ENCODE measurements around the gene KLF1. TPM values are rescaled to one million over a fixed set of nuclear protein-coding genes. Genes with fewer than 3 reads are reported as not detected.

KLF1 gene
- total RNA-seq, 1 donor from 2014 or later = not detected

- H3K27ac Mint-ChIP-seq (ENCODE audit: unreplicated experiment) = no peak overlapping the region
- Histone ChIP-seq H3K9ac (ENCODE audit: low read length) (no peak overlapping the region), H3K9me3 (ENCODE audit: insufficient read depth, low read depth, low read length) (peaks cover 5% of the 10 kb centered on the region), H3K4me2 (ENCODE audit: low read length) (no peak overlapping the region), H3K27me3 (ENCODE audit: insufficient read depth, low read length) (peaks cover 9% of the 10 kb centered on the region), H3K79me2 (ENCODE audit: insufficient read depth, low read length) (no peaks in the 10 kb centered on the region), H3K4me3 (ENCODE audit: insufficient read depth, low read depth, low read length) (no peak overlapping the region), H4K20me1 (ENCODE audit: insufficient read depth, low read length) (no peaks in the 10 kb centered on the region), H3K27ac (ENCODE audit: low read depth, low read length) (no peak overlapping the region), H3K4me1 (ENCODE audit: insufficient read depth, low read length) (peaks cover 12% of the 10 kb centered on the region), H2AFZ (ENCODE audit: low read depth, low read length) (no peak overlapping the region), H3K36me3 (ENCODE audit: insufficient read depth, low read length) (no peaks in the 10 kb centered on the region)
- no peak overlapping the region for H3K4me3 Mint-ChIP-seq (ENCODE audit: unreplicated experiment)
- no peak for DNase-seq (ENCODE audit: low read depth)
- FAIRE-seq = no peak
- TF ChIP-seq CTCF (IDR thresholded peaks at IDR 0.05; ENCODE audit: insufficient read depth, low read depth, low read length) (no peak), EZH2 (IDR thresholded peaks at IDR 0.05; ENCODE audit: insufficient read depth, low read length) (no peak)
- peaks cover 9% of the 10 kb centered on the region for H3K27me3 Mint-ChIP-seq (ENCODE audit: low read depth, unreplicated experiment)
- no peaks in the 10 kb centered on the region for H3K4me1 Mint-ChIP-seq (ENCODE audit: low read depth, unreplicated experiment)
- H3K36me3 Mint-ChIP-seq (ENCODE audit: low read depth, unreplicated experiment) = no peaks in the 10 kb centered on the region
- H3K9me3 Mint-ChIP-seq (ENCODE audit: unreplicated experiment) = no peaks in the 10 kb centered on the region
Observed at GRCh38 chr19:12843999-12844732, 42.8 kb downstream of the KLF1 start.

- H3K9me3 Mint-ChIP-seq (ENCODE audit: unreplicated experiment) = no peaks in the 10 kb centered on the region
- peaks cover 5% of the 10 kb centered on the region for H3K9me3 ChIP-seq (ENCODE audit: insufficient read depth, low read depth, low read length)
- TF ChIP-seq EZH2 (IDR thresholded peaks at IDR 0.05; ENCODE audit: insufficient read depth, low read length) = no peak
- TF ChIP-seq CTCF (IDR thresholded peaks at IDR 0.05; ENCODE audit: insufficient read depth, low read depth, low read length) = no peak
- H3K27ac ChIP-seq (ENCODE audit: low read depth, low read length) = no peak overlapping the region
- H3K4me1 Mint-ChIP-seq (ENCODE audit: low read depth, unreplicated experiment) = no peaks in the 10 kb centered on the region
- FAIRE-seq (no peak), DNase-seq (ENCODE audit: low read depth) (no peak)
- peaks cover 11% of the 10 kb centered on the region for H3K27me3 Mint-ChIP-seq (ENCODE audit: low read depth, unreplicated experiment)
- H4K20me1 ChIP-seq (ENCODE audit: insufficient read depth, low read length) = no peaks in the 10 kb centered on the region
- H3K79me2 ChIP-seq (ENCODE audit: insufficient read depth, low read length) = no peaks in the 10 kb centered on the region
- no peak overlapping the region for H3K9ac ChIP-seq (ENCODE audit: low read length)
- H3K36me3 Mint-ChIP-seq (ENCODE audit: low read depth, unreplicated experiment) = no peaks in the 10 kb centered on the region
- H3K4me3 ChIP-seq (ENCODE audit: insufficient read depth, low read depth, low read length) = no peak overlapping the region
- H3K27me3 ChIP-seq (ENCODE audit: insufficient read depth, low read length) = peaks cover 15% of the 10 kb centered on the region
- H3K36me3 ChIP-seq (ENCODE audit: insufficient read depth, low read length) = no peaks in the 10 kb centered on the region
- H3K4me3 Mint-ChIP-seq (ENCODE audit: unreplicated experiment) = no peak overlapping the region
- no peak overlapping the region for H3K4me2 ChIP-seq (ENCODE audit: low read length)
- no peak overlapping the region for H2AFZ ChIP-seq (ENCODE audit: low read depth, low read length)
- peaks cover 12% of the 10 kb centered on the region for H3K4me1 ChIP-seq (ENCODE audit: insufficient read depth, low read length)
- no peak overlapping the region for H3K27ac Mint-ChIP-seq (ENCODE audit: unreplicated experiment)
Observed at GRCh38 chr19:12843328-12843727, 43.7 kb downstream of the KLF1 start.

- Mint-ChIP-seq H3K27me3 (ENCODE audit: low read depth, unreplicated experiment) (peaks cover 11% of the 10 kb centered on the region), H3K36me3 (ENCODE audit: low read depth, unreplicated experiment) (no peaks in the 10 kb centered on the region), H3K9me3 (ENCODE audit: unreplicated experiment) (no peaks in the 10 kb centered on the region), H3K27ac (ENCODE audit: unreplicated experiment) (no peak overlapping the region), H3K4me1 (ENCODE audit: low read depth, unreplicated experiment) (no peaks in the 10 kb centered on the region), H3K4me3 (ENCODE audit: unreplicated experiment) (peak overlapping the region; percentile 20)
- Histone ChIP-seq H4K20me1 (ENCODE audit: insufficient read depth, low read length) (no peaks in the 10 kb centered on the region), H3K79me2 (ENCODE audit: insufficient read depth, low read length) (no peaks in the 10 kb centered on the region), H3K4me1 (ENCODE audit: insufficient read depth, low read length) (peaks cover 8% of the 10 kb centered on the region), H3K4me3 (ENCODE audit: insufficient read depth, low read depth, low read length) (no peak overlapping the region), H3K27ac (ENCODE audit: low read depth, low read length) (no peak overlapping the region), H3K27me3 (ENCODE audit: insufficient read depth, low read length) (peaks cover 21% of the 10 kb centered on the region), H3K4me2 (ENCODE audit: low read length) (no peak overlapping the region), H2AFZ (ENCODE audit: low read depth, low read length) (no peak overlapping the region), H3K36me3 (ENCODE audit: insufficient read depth, low read length) (no peaks in the 10 kb centered on the region), H3K9ac (ENCODE audit: low read length) (no peak overlapping the region), H3K9me3 (ENCODE audit: insufficient read depth, low read depth, low read length) (peaks cover 5% of the 10 kb centered on the region)
- TF ChIP-seq CTCF (IDR thresholded peaks at IDR 0.05; ENCODE audit: insufficient read depth, low read depth, low read length) (no peak), EZH2 (IDR thresholded peaks at IDR 0.05; ENCODE audit: insufficient read depth, low read length) (no peak)
- FAIRE-seq (no peak), DNase-seq (ENCODE audit: low read depth) (no peak)
Observed at GRCh38 chr19:12842511-12842910, 44.5 kb downstream of the KLF1 start.
